OCI-LY7 (cell line): Measurements from ENCODE around the gene SAXO2.

Experiments used
- CTCF ChIP-seq: fragments of 200-600 bp; sonication (generic); conservative IDR thresholded peaks from 2 replicates; pipeline ENCODE4 v1.5.1; 2014; ENCODE audit warnings: mild to moderate bottlenecking, antibody characterized with exemption, low read length, moderate library complexity, mixed read lengths
- EZH2phosphoT487 ChIP-seq: fragments of 200-600 bp; sonication (generic); IDR thresholded peaks from 2 replicates; pipeline ENCODE4 v1.6.1; 2018; ENCODE audit warnings: low read depth, borderline replicate concordance, mild to moderate bottlenecking, mixed run types, antibody characterized with exemption, low read length, moderate library complexity, mixed read lengths

GRCh38 chr15:82301296-82302016 lies 38.8 kb downstream of the SAXO2 start:
- TF ChIP-seq CTCF (no peak), EZH2phosphoT487 (no peak)
